HG03095 (cell line): ENCODE results near the gene NFATC1.

ENCODE experiments used
- ATAC-seq: cut with Tn5 transposase; IDR thresholded peaks from one replicate; pipeline ENCODE4 v1.9.1; 2021; ENCODE audit warnings: moderate library complexity; ENCODE audit not compliant: unreplicated experiment

The NFATC1 gene

DNA sequence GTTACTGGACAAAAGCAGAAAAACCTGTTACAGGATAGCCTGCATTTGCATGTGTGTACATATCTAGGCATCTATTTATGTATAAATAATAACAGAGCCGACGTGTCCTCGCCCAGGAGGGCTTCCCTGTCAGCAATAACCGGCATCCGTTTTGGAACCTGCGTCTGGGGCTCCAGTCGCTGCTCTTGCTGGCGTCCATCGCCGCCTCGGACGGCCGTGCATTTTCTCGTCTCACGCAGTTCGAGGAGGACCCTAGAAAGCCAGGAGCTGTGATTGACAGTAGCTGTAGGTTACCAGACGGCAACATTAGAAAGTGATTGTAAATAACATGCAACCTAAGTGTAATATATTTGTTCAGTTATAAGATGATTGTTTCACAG, 132.6 kb downstream of the NFATC1 start:
- ATAC-seq = no peak

DNA sequence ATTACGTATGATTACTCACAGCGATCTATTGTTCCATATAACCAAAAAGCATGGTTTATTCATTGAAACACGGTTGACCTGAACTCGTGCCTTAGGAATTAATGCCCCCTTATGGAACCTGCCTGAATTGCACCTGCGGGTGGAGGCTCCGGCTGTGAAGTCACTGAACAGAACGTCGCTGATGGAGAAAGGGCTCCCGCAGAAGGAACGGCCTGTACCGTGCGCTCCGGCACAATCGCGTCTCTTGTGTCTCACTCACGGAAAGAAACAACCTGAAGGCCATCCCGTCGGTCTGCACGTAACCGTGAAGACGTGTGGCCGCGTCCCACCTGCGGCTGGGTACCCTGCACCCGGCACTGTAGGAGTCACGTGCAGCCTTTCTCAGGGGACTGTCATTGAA, 133.1 kb downstream of the NFATC1 start:
- no peak for ATAC-seq

DNA sequence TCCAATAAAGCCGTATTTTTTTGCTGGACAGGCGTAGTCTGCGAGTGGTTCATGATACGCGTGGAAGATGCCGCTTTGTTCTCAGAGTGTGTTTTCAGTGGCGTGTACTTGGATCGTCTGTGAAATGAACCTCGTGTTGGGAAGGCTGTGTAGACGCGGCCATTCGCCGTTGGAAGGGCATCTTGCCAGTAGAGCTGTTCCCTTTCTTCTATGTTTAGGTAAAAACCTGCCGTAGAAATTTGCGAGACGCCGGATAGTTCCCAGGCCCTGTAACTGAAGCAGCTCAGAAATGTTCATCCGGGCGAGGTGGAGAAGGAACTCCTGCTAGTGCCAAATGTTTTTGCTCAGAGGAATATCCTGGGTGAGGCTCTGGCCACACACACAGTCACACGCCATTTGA, 133.6 kb downstream of the NFATC1 start:
- ATAC-seq = no peak

DNA sequence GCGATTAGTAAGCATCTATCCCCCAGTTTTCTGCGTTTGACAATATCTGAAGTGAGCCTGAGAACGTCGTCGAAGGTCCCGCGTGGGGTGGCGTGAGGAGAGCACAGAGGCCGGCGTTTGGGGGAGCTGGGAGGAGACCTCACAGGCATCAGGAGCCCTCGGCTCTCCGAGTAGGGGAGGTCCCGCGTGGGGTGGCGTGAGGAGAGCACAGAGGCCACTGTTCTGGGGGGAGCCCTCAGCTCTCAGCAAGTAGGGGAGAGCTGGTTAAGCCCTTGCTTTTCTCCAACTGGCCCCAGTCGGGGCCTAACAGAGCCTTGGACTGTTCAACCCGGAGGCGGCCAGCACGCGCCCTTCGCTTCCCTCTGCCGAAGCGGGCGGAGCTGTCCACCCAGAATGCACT, 134.3 kb downstream of the NFATC1 start:
- ATAC-seq = no peak

DNA sequence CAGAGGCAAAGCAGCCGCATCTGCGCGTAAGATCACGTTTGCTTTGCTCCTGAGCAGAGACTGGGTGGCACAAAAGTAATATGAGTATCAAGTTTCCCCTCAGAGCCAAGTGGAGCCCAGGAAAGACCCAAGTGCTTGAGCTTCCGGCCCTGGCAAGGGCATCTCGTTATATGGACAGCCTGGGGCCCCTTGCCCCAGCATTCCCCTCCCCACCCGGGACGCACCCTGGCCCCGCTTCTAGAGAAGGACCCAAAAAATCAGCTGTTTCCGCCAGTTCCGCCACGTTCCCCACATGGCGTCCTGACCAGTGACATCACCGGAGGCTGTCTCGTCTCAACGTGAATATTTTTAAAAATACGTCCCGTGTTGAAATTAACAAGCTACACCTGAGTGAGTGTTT, 135.1 kb downstream of the NFATC1 start:
- no peak for ATAC-seq

DNA sequence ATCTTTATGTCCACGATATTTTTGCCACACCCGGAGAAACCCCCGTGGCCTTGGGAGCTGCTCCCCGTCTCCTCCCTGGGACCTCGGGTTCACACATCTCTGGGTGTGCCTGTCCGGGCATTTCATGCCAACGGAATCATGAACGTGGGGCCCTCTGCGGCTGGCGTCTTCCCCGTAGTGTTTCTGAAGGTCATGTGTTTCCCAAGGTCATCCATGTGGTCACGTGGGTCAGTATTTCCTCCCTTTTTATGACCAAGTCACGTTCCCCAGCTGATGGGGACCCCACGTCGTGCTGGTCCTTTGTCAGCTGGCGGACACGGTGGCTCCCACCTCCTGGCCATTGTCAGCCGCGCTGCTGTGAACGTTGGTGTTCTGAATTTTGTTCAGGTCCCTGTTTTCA, 135.7 kb downstream of the NFATC1 start:
- ATAC-seq = no peak

DNA sequence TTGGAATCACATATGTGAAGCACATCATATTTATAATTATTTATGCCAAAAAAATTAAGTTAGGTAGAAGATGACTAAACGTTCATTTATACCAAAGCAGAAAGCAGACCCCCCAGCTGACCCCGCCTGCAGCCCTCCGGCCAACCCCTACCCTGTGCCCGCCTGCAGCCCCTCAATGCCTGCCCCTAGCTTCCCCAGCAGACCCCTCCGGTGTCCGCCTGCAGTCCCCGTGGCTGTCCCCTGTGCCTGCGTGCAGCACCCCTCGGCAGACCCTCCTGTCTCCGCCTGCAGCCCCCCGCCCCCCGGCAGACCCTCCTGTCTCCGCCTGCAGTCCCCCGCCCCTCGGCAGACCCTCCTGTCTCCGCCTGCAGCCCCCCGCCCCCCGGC, 136.2 kb downstream of the NFATC1 start:
- no peak for ATAC-seq

DNA sequence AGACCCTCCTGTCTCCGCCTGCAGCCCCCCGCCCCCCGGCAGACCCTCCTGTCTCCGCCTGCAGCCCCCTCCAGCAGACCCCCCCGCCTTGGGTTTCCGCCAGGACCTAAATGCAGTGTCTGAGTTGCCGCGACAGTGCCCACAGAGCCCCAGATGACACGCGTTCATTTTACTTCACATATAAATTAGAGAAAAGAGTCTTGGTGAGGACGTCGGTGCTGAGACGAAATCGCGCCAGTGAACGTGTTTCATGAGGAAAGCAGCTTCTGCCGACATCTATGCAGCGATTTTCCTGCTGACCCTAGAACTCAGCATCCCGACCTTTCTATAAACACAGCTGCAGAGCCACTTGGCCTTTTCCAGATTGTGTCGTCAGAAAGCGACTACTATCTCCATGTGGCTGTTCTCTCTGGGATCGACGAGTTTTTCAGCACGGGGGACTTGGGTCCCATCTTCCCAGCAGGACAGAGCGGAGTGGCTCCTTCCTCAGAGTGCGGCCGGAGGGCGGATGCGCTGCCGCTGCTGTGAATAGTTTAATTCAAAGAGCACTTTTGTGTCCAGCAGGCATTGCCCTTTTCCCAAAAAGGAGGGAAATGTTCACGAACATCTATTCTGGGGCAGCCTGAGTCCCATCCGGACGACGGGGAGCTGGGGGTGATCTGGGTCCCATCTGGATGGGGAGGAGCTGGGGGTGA, 136.7 kb downstream of the NFATC1 start:
- ATAC-seq = no peak

DNA sequence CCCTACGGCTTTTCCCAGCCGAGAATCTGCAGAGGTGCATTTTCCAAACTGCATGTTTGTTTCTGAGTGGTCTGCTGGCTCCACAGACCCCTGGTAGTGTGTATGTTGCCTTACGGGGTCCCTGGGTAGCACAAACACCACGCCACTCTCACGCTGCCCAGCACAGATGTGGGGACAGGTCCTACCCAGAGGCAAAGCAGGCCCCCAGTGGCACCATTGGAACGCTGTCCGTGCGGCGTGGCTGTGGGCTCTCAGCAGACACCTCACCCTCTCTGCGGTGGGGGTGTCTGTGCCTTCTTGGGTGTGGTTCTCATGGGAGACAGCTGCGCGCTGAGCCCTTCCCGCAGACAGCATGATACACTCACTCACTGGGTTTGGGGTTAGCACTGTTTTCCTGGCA, 137.4 kb downstream of the NFATC1 start:
- ATAC-seq = no peak

DNA sequence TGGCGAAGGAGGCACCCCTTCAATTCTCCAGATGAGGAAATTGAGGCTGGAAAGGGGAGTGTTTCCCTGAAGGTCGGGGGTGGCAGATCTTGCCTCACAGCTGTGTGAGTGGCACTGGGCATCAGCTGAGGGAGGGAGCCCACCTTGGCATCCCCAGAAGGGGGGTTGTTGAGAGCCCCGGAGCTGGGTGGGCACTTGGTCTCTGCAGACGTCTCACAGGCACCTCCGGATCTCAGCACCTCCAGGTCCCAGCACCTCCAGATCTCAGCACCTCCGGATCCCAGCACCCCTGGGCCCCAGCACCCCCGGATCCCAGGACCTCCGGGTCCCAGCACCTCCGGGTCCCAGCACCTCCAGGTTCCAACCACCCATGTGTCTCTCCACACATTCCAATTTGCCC, 137.9 kb downstream of the NFATC1 start:
- no peak for ATAC-seq

DNA sequence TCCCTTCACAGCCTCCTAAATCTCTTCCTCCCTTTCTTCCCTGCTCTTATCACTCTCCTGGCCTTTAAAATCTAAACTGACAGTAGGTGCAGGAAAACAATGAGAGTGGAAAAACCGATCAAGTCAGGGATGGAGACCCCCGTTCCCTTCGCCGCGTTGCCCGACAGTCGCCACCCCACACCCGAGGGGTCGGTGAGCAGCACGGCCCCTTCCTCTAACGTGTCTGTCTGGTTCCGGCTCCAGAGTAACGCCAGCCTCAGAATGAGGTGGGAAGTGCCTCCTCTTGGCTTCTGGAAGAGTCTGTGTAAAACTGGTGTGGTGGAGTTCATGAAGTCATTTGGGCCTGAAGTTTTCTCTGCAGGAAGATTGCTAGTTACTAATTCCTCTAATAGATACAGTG, 138.6 kb downstream of the NFATC1 start:
- ATAC-seq = no peak

DNA sequence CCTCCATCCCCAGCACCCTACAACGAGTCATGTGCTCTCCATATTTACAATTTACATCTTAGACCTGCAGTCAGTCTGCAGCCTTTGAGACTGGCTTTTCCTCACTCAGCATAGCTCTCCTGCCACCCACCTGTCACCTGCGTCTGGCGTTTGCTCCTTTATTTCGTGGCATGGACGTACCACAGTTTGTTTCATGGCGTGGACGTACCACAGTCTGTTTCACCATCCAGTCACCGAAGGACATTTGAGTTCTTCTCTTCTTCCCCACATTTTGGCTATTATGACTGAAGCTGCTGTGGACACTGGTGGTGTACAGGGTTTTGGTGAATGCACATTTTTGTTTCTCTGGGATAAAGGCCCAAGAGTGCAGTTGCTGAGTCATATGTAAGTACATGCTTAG, 142.0 kb downstream of the NFATC1 start:
- no peak for ATAC-seq

DNA sequence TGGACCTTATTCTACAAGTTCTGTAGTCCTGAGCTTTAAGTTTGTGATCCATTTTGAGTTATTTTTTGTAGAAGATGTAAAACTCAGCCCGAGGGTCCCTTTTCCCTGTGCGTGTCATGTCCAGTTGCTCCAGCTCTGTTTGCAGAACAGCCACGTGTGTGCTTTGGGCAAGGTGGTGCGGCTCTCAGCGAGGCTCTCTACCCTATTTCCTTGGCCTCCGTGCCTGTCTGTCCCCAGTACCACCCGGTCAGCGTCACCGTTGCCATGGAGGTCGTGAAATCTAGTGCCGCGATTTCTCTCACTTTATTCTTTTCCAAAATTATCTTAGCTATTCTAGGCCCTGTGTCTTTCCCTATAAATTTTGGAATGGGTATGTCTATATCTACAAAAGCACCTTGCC, 142.9 kb downstream of the NFATC1 start:
- ATAC-seq = no peak

DNA sequence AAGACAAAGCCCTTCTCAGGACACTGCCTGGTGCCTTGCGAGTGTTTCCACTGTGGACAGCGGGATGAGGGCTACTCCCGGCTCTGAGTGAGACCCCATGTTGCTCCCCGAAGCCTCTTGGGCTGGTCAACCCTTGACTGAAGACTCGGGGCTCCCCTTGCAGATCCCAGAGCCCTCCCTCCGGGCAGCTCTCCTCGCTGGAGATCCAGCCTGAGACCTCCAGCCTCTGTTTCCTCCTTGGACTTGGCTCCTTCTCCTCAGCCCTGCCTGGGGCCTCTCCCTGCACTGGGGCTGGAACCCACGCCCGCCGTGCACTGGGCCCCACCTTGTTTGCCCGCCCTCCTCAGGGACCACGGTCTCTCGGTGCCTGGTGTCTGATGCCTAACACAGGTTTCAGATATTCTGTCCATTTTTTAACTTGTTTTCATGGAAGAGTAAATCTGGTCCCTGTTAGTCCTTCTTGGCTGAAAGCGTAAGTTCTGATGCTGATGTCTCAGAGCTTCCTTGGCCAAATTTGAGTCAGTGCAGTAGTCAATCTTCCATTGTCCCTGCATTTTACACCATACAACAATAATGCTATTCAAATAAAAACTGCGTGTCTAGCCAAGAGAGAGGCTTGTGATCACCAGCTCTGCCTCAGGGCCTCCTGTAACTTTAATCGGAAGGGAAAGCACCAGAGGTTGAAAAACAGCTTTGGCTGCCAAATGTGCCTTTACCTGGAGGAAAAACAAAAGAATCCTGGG, 144.6 kb downstream of the NFATC1 start:
- no peak for ATAC-seq

DNA sequence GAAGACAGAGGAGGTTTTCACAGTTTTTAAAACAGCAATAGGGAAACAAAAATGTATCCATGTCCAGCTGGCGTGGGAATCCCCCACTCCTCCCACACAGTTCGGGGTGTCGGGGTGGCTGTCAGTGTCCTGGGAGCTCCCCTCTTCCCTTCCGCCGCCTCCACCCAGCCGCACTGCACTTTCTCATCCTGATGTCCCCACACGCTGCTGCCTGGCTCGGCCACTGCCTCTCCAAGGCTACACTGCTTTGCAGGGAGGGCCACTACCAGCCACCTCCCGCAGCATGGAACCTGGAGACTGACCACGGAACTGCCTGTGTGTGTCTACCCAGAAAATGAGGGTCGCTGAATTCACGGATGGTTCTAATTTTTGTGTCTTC, 145.2 kb downstream of the NFATC1 start:
- no peak for ATAC-seq

DNA sequence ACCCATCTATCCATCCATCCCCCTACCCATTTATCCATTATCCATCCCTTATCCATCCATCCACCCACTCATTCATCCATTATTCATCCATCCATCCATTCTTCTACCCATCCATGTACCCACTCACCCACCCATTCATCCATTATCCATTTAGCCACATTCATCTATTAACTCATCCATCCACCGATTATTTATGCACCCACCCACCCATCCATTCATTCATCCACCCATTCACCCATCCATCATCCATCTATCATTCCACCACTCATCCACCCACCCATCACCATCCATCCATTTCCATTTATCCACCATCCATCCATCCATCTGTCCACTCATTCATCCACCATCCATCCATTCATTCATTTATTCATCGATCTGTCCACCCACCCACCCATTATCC, 146.5 kb downstream of the NFATC1 start:
- ATAC-seq = no peak

DNA sequence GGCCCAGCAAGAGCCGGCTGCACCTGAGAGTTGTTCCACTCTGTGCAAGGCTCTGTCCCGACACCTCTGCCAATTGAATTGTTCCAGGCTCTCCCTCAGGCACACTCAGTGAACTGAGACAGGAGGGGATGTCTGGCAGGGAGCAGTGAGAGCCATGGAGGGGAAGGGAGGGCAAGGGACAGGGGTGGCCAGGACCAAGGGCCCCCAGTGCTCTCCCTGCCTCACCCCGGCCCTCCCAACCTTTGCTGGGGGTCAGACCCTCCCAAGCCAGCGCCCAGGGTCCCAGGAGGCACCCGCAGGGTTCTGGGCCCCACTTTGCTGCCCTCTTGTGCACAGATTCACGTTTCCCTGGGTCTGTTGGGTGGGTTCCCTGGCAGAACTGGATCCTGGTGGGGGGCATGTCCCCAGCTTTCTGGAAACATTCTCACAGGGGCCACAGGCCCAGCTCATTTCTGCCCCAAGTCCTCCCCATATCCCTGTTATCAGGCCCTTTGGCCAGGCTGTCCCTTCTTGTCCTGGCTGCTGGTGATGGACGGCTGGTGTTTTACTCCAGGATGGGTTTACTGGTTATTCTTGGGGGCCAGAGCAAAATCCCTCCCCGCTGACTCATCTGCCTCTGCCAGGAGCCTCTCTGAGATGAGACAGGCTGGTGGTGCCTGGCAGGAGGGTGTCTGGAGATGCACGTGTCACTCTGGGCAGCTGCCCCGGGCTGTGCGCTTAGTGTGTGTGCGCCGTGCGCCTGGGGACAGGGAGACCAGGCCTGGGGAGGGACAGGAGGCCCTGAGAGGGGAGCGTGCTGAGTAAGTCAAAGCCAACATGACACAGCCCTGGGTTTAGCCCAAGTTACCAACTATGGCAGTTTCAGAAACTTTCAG, 147.4 kb downstream of the NFATC1 start:
- no peak for ATAC-seq

DNA sequence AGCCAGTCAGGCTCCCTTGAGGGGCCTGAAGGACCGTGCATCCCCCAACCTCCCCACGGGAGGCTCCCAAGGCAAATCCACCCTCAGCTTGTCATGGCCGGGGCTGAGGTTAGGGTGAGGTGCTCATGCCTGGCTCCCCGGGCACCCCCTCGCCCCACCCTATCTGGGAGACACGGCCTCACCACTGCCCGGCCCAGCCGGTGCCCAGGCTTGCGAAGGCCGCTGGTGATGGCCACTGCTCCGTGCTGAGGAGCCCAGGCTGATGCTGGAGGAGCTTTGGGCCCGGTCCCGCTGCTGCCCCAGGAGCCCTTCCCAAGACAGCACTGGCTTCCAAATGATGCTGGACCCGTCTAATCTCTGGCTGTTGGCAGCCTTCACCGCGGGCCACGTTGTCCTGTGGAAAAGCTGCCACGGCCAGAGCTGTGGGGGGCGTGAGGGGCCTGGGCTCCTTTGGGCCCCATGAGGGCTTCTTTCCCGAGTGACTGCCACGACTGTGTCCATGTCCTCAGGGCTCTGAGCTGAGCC, 148.2 kb downstream of the NFATC1 start:
- no peak for ATAC-seq

DNA sequence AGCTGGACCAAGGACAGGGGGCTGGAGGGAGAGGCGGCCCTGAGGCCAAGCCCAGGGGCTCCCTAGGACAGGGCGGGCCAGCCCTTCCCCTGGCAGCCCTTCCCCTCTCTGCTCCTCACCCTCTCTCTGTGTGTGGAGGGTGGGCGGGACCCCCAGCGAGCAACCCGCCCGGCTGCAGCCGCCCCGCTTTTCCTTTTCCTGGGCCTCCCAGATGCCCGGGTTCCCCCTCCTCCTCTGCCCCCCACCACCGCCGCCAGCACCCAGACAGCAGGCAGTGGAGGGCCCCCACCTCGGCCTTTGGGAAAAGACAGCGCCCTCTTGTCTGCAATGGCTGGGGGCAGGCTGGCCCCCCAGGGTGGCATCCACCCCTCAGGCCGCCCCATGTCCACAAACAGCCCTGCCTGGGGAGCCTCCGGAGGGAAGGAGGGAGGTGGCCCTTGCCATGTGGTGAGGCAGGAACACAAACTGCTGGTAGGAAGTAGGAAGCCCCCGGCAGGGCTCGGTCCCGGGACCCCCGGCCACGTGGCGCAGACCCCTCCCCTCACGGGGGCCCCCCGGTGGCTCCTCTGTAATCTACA, 148.7 kb downstream of the NFATC1 start:
- ATAC-seq = no peak

DNA sequence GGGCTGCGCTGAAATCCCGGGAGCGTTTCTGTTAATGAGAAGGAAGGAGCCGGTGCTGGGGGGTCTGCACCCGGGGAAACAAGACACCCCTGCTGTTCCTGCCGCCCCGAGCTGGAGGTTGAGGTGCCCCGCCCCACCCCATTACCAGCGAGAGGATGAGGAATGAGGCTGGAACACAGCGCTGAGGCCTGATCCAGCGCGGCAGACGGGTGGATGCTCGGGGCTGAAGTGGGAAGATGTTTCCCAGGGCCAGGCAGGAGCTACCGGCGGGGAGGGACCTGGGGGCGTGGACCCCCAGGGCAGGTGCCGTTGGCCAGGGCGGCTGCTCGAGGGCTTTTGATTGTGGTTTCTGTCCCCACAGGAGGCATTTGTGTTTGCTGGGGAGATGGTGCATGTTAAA, 149.5 kb downstream of the NFATC1 start:
- ATAC-seq = no peak

DNA sequence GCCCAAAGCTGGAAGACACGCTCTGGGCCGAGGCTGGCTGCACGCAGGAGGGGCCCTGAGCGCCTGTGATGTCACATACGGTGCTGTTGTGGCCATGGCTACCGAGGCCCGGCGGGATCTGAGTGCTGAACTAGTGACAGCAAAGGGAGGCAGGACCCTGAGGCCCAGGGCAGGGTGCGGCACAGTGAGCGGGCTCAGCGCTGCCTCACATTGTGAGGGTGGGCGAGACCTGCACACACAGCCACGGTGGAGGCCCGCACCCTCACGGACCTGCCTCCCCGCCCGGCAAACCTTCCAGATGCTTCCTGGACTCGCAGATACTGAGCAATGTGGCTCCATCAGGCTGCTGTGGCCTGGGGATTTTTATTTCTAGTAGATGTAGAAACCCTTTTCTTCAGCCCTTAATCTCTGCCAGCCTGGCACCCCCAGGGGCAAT, 150.0 kb downstream of the NFATC1 start:
- no peak for ATAC-seq
